ENCODE measurements around the gene NOTCH4. TPM values are rescaled to one million over a fixed set of nuclear protein-coding genes. Genes with fewer than 3 reads are reported as not detected.
A peak's percentile ranks its signal among the peaks of the same experiment; 100 is the strongest.

Gene NOTCH4
- total RNA-seq, 5 donors from 2014 or later (not counting 1 experiment from before 2014, with no cell fraction given): 0.70 to 1.7 (median 1.1) TPM

DNA sequence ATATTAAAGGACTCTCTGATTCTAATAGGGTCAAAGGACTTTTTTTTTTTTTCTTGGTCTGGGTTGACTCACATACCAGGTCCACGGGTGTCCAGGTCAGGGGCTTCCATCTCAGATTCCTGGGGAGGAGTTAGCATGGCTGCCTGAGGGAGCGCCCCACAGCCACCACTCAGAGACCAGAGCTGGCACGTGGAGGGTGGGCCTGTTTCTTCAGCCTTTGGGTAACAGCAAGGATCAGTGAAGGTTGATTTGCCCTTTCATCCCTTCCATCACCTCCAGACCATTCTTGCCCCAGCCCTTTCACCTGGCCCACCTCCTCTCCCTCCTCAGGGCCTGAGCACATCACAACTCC lies 25.5 kb downstream of the NOTCH4 start:
- DNase-seq (no peak), ATAC-seq (replicated peaks in 1 of 4) (no peak)
- H3K36me3 Mint-ChIP-seq: no peaks in the 10 kb centered on the region
- no CpG with 5 or more reads among the region's 3 CpGs for WGBS (ENCODE audit: insufficient coverage)
- Histone ChIP-seq H3K4me1 (ENCODE audit: control insufficient read depth in 1 of 2, extremely low read depth in 1 of 2, insufficient read depth in 2 of 2, low read length in 2 of 2) (peaks cover 24 to 35% of the 10 kb centered on the region in 2 experiments), H3K27ac (ENCODE audit: low read length) (no peak overlapping the region), H3K27me3 (replicated peaks in 1 of 2; ENCODE audit: control insufficient read depth in 2 of 2, extremely low read depth in 1 of 2, insufficient read depth in 2 of 2, low read length in 1 of 2) (peaks cover 0 to 21% of the 10 kb centered on the region in 2 experiments), H3K36me3 (ENCODE audit: control insufficient read depth in 2 of 2, extremely low read depth in 1 of 2, insufficient read depth in 1 of 2, low read length in 1 of 2) (no peaks in the 10 kb centered on the region), H3K9me3 (no peaks in the 10 kb centered on the region), H3K4me3 (ENCODE audit: control insufficient read depth in 1 of 2, extremely low read depth in 1 of 2, low read length in 1 of 2) (no peak overlapping the region)
- peak overlapping the region in 1 of 3 donors; percentile 24 for H3K4me3 Mint-ChIP-seq
- ChIA-PET POLR2A (no interaction called here), CTCF (interaction anchor here in 1 of 2 donors (0.7 kb wide), 1 partner anchor 990 kb away, joined by 17 read pairs; no protein-coding TSS in a partner anchor)
- no peaks in the 10 kb centered on the region for H3K9me3 Mint-ChIP-seq
- H3K4me1 Mint-ChIP-seq: peaks cover 26 to 28% (median 27%) of the 10 kb centered on the region in 3 donors
- peaks cover 0 to 2% of the 10 kb centered on the region in 2 donors for H3K27me3 Mint-ChIP-seq
- peak overlapping the region in 1 of 2 donors; percentile 52 for H3K27ac Mint-ChIP-seq

DNA sequence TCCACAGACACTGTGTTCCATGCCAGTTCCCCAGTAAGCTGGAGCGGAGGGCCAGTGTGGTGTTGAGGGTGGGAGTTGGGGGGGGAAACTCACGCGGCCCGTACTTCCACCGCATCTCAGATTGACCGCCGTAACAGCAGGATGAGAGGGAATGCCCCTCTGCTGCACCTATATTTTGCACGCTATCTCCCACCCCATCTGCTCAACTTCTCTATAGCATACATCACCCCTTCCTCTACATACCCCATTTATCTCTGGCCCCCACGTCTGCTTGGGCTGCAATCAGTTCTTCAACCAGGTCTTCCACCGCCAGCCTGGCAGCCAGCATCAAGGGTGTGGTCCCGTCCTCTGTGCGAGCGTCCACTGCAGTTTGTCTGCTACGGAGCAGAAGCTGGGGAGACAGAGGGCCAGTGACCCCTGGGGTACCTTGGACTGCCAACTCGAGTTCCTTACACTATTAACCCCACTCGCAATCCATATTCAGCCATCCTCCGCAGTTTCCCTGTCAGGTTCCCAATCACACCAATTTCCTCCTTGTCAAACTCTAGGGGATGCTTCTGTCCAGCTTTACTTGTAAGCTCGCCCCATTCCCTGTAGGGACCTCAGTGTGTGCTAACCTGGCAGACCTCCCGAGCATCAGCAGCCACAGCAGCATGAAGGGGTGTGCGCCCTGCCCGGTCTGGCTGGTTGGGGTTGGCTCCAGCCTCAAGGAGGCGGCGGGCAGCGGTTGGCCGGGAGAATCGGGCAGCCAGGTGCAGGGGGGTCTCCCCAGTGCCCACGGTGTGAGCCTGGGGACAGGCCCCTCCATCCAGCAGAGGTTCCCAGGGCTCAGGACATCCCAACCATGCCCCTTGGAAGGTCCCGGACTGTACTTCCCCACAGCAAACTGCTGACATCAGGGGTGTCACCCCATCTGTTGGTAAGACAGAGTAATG lies 26.9 kb downstream of the NOTCH4 start:
- H3K4me1 Mint-ChIP-seq: peaks cover 27 to 35% (median 31%) of the 10 kb centered on the region in 3 donors
- ChIA-PET POLR2A (interaction anchor here (0.6 to 0.9 kb wide), 4 partner anchors 62 to 775 kb away, joined by 3 to 6 read pairs (median 5); no protein-coding TSS in a partner anchor), CTCF (interaction anchor here in 1 of 2 donors (0.6 kb wide), 1 partner anchor 48 kb away, joined by 3 read pairs; no protein-coding TSS in a partner anchor)

DNA sequence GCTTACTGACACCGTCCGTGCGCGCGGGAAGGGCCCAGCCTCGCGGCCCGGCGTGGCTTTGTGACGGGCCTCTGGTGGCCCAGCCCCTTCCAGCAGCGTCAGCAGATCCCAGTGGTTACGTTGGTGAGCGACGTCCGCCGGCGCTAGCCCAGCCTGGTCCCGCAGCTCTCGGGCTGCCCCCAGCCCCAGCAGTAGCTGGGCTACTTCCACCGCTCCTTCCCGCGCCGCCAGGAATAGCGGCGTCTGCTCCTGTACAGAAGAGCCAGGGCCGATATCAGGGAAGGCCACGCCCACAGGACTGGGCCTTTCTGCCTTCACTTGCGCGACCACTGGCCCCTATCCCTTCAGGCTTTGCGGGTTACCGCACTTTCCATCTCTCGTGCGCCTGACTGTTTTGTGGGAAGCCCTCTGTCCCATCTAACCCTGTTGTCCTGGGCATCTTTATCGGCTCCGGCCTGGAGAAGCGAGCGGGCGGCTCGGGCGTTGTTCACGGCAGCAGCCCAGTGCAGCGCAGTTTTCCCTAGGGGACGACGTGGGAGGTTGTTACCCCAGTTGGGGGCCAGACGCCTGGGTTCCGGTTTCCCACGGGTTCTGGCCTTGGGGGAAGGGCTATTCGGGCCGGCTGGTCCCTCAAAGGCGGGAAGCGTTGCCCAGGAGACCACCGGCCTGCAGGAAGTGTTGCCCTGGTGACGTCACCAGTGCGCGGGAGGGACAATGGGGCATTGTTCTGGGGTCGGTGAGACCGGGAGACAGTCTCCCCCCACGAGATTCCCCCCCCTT lies 27.8 kb downstream of the NOTCH4 start:
- POLR2A ChIA-PET: interaction anchor here (0.5 to 1.5 kb wide), 5 partner anchors 61 to 1081 kb away, joined by 3 to 10 read pairs (median 5); partner anchors contain the start of genes DXO (in 1 of the 2) and TAP1 (in 1 of the 2)
- peaks cover 0 to 4% of the 10 kb centered on the region in 2 donors for H3K36me3 ChIP-seq (ENCODE audit: control insufficient read depth in 2 of 2, extremely low read depth in 1 of 2, insufficient read depth in 1 of 2, low read length in 1 of 2)
- no peaks in the 10 kb centered on the region for H3K9me3 ChIP-seq
- DNase-seq (peak in 27 of 35 experiments; percentile 21 to 74 (median 37)), ATAC-seq (replicated peaks in 1 of 4) (peak in 3 of 4 experiments; percentile 79 to 83 (median 80))
- Mint-ChIP-seq H3K27me3 (peaks cover 0 to under 1% of the 10 kb centered on the region in 2 donors), H3K36me3 (peaks cover 9% of the 10 kb centered on the region), H3K9me3 (no peaks in the 10 kb centered on the region), H3K4me3 (peak overlapping the region; percentile 95 to 97 (median 95)), H3K4me1 (peaks cover 27 to 37% (median 34%) of the 10 kb centered on the region in 3 donors), H3K27ac (peak overlapping the region; percentile 99)
- peaks cover 24 to 47% of the 10 kb centered on the region in 2 experiments for H3K4me1 ChIP-seq (ENCODE audit: control insufficient read depth in 1 of 2, extremely low read depth in 1 of 2, insufficient read depth in 2 of 2, low read length in 2 of 2)
- H3K4me3 ChIP-seq (ENCODE audit: control insufficient read depth in 1 of 2, extremely low read depth in 1 of 2, low read length in 1 of 2): peak overlapping the region; percentile 87 to 91
- H3K27ac ChIP-seq (ENCODE audit: low read length): peak overlapping the region; percentile 98
- under 1% methylated on average over 51 of the region's 58 CpGs for WGBS (ENCODE audit: insufficient coverage)
- peaks cover 0 to 9% of the 10 kb centered on the region in 2 experiments for H3K27me3 ChIP-seq (replicated peaks in 1 of 2; ENCODE audit: control insufficient read depth in 2 of 2, extremely low read depth in 1 of 2, insufficient read depth in 2 of 2, low read length in 1 of 2)
- CTCF ChIA-PET: interaction anchor here in 1 of 2 donors (1.0 to 1.3 kb wide), 4 partner anchors 19 to 77 kb away, joined by 4 to 6 read pairs (median 4); partner anchors contain the start of gene ATF6B

More for the DNA sequence above, 26.9 kb downstream of the NOTCH4 start:
- Mint-ChIP-seq H3K36me3 (peaks cover under 1% of the 10 kb centered on the region), H3K27me3 (peaks cover 0 to 2% of the 10 kb centered on the region in 2 donors), H3K9me3 (no peaks in the 10 kb centered on the region), H3K4me3 (peak overlapping the region; percentile 95 to 97 (median 95)), H3K27ac (peak overlapping the region; percentile 99)
- peaks cover 24 to 43% of the 10 kb centered on the region in 2 experiments for H3K4me1 ChIP-seq (ENCODE audit: control insufficient read depth in 1 of 2, extremely low read depth in 1 of 2, insufficient read depth in 2 of 2, low read length in 2 of 2)
- peak overlapping the region; percentile 98 for H3K27ac ChIP-seq (ENCODE audit: low read length)
- H3K4me3 ChIP-seq (ENCODE audit: control insufficient read depth in 1 of 2, extremely low read depth in 1 of 2, low read length in 1 of 2): peak overlapping the region; percentile 87 to 91
- no peak for ATAC-seq (replicated peaks in 1 of 4)
- 84% methylated on average over 17 of the region's 28 CpGs for WGBS (ENCODE audit: insufficient coverage)
- no peaks in the 10 kb centered on the region for H3K36me3 ChIP-seq (ENCODE audit: control insufficient read depth in 2 of 2, extremely low read depth in 1 of 2, insufficient read depth in 1 of 2, low read length in 1 of 2)
- peaks cover 0 to 16% of the 10 kb centered on the region in 2 experiments for H3K27me3 ChIP-seq (replicated peaks in 1 of 2; ENCODE audit: control insufficient read depth in 2 of 2, extremely low read depth in 1 of 2, insufficient read depth in 2 of 2, low read length in 1 of 2)
- peak in 2 of 35 experiments; percentile 20 to 35 for DNase-seq
- no peaks in the 10 kb centered on the region for H3K9me3 ChIP-seq

DNA sequence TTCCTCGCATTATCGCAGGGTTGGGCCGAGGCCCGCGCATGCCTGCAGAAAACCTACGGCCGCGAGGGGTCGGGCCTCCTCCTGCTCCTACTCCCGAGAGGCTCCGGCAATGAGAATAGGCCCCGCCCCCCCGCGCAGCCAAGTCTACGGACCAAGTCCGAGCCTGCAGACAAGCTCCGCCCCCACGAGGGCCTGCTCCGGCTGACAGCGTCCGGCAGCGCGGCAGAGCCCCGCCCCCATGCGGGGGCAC lies 28.3 kb downstream of the NOTCH4 start:
- peak overlapping the region; percentile 93 for H3K27ac ChIP-seq (ENCODE audit: low read length)
- ATAC-seq (replicated peaks in 1 of 4) (peak; percentile 80 to 83 (median 82)), DNase-seq (peak; percentile 92 to 100 (median 97))
- CTCF ChIA-PET: interaction anchor here in 1 of 2 donors (1.0 to 1.3 kb wide), 4 partner anchors 18 to 77 kb away, joined by 4 to 6 read pairs (median 4); partner anchors contain the start of gene ATF6B
- H3K4me3 ChIP-seq (ENCODE audit: control insufficient read depth in 1 of 2, extremely low read depth in 1 of 2, low read length in 1 of 2): peak overlapping the region; percentile 87 to 91
- H3K27me3 ChIP-seq (replicated peaks in 1 of 2; ENCODE audit: control insufficient read depth in 2 of 2, extremely low read depth in 1 of 2, insufficient read depth in 2 of 2, low read length in 1 of 2): peaks cover 0 to 3% of the 10 kb centered on the region in 2 experiments
- no peaks in the 10 kb centered on the region for H3K9me3 Mint-ChIP-seq
- H3K36me3 ChIP-seq (ENCODE audit: control insufficient read depth in 2 of 2, extremely low read depth in 1 of 2, insufficient read depth in 1 of 2, low read length in 1 of 2): peaks cover 0 to 8% of the 10 kb centered on the region in 2 donors
- peak overlapping the region; percentile 95 to 97 (median 95) for H3K4me3 Mint-ChIP-seq
- H3K4me1 ChIP-seq (ENCODE audit: control insufficient read depth in 1 of 2, extremely low read depth in 1 of 2, insufficient read depth in 2 of 2, low read length in 2 of 2): peaks cover 24 to 51% of the 10 kb centered on the region in 2 experiments
- H3K36me3 Mint-ChIP-seq: peaks cover 11% of the 10 kb centered on the region
- peak overlapping the region; percentile 99 for H3K27ac Mint-ChIP-seq
- 0% methylated on average over 25 of the region's 25 CpGs for WGBS (ENCODE audit: insufficient coverage)
- no peaks in the 10 kb centered on the region for H3K27me3 Mint-ChIP-seq
- POLR2A ChIA-PET: interaction anchor here (0.5 to 1.5 kb wide), 4 partner anchors 224 to 1082 kb away, joined by 3 to 10 read pairs (median 4); partner anchors contain the start of genes DXO (in 1 of the 2) and TAP1 (in 1 of the 2)
- no peaks in the 10 kb centered on the region for H3K9me3 ChIP-seq
- H3K4me1 Mint-ChIP-seq: peaks cover 27 to 39% (median 37%) of the 10 kb centered on the region in 3 donors

DNA sequence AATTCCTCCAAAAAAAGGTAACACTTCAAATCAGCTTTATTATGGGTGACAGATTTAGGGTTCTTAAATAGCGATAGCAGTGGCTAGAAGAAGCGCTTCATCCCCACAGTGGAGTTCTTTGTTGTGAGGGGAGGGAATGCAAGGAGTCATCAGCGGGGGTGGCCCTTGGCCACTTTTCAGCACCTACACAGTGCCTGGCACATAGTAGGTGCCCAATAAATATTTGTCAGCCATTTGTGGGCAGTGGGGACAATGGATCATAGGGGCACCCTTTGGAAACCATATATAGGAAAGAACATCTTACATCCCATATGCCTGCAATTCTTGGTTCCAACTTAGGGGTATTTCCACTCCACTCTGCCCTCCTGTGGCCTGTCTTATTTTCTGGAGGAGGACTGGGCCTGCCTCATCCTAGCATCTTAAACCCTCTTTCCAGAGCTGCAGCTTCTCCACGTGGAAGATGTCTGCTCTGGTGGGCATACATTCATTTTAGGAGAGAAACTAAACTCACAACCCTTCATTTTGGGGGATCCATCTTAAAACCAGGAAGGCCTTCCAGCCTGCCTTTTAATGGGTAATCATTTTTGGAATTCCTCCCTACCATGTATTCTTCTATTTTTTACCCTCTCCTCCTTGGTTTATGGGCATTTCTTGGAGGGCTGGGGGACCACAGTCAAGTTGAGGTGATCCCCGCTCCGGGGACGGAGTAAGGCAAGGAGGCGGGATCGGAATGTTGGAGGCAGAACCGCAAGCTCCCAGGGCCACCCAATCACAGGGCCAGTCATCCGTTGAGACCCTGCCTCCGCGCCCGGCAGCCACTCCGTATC lies 28.8 kb downstream of the NOTCH4 start:
- Mint-ChIP-seq H3K36me3 (peaks cover 14% of the 10 kb centered on the region), H3K9me3 (no peaks in the 10 kb centered on the region), H3K27ac (peak overlapping the region; percentile 99), H3K27me3 (no peaks in the 10 kb centered on the region), H3K4me3 (peak overlapping the region; percentile 95 to 97 (median 95)), H3K4me1 (peaks cover 27 to 39% (median 37%) of the 10 kb centered on the region in 3 donors)
- no peak for ATAC-seq (replicated peaks in 1 of 4)
- ChIA-PET CTCF (interaction anchor here in 1 of 2 donors (1.0 to 1.3 kb wide), 4 partner anchors 18 to 76 kb away, joined by 4 to 6 read pairs (median 4); partner anchors contain the start of gene ATF6B), POLR2A (interaction anchor here in 1 of 2 donors (0.7 to 1.5 kb wide), 3 partner anchors 223 to 1083 kb away, joined by 3 to 10 read pairs (median 5); partner anchors contain the start of genes DXO and TAP1)
- peaks cover 0 to 3% of the 10 kb centered on the region in 2 experiments for H3K27me3 ChIP-seq (replicated peaks in 1 of 2; ENCODE audit: control insufficient read depth in 2 of 2, extremely low read depth in 1 of 2, insufficient read depth in 2 of 2, low read length in 1 of 2)
- 0% methylated on average over 7 of the region's 15 CpGs for WGBS (ENCODE audit: insufficient coverage)
- H3K36me3 ChIP-seq (ENCODE audit: control insufficient read depth in 2 of 2, extremely low read depth in 1 of 2, insufficient read depth in 1 of 2, low read length in 1 of 2): peaks cover 0 to 8% of the 10 kb centered on the region in 2 donors
- peak in 7 of 35 experiments; percentile 15 to 66 (median 29) for DNase-seq
- H3K4me1 ChIP-seq (ENCODE audit: control insufficient read depth in 1 of 2, extremely low read depth in 1 of 2, insufficient read depth in 2 of 2, low read length in 2 of 2): peaks cover 24 to 51% of the 10 kb centered on the region in 2 experiments
- H3K9me3 ChIP-seq: no peaks in the 10 kb centered on the region
- peak overlapping the region; percentile 93 for H3K27ac ChIP-seq (ENCODE audit: low read length)
- peak overlapping the region; percentile 87 to 91 for H3K4me3 ChIP-seq (ENCODE audit: control insufficient read depth in 1 of 2, extremely low read depth in 1 of 2, low read length in 1 of 2)
